Gastroesophageal sphincter (tissue), 4 donors: ENCODE measurements around the gene TMCC1. TPM values are rescaled to one million over a fixed set of nuclear protein-coding genes. Genes with fewer than 3 reads are reported as not detected.

ENCODE experiments used
- ATAC-seq: fragments of 150-250 bp; one replicate; pipeline ENCODE4 v1.9.1; 2016; ENCODE audit warnings: mild to moderate bottlenecking, moderate library complexity
- H3K27ac ChIP-seq, 4 donors: fragments of 200-600 bp; sonication (generic) in 3 of 4; 1 replicate in 3 of 4; 2 replicates in 1 of 4; pipeline ENCODE4 v1.5.1; 2016 to 2019
- H3K27me3 ChIP-seq: fragments of 200-600 bp; sonication (generic); one replicate; pipeline ENCODE4 v1.5.1; 2019
- H3K36me3 ChIP-seq, 2 donors: fragments of 200-600 bp; sonication (generic); one replicate each; pipeline ENCODE4 v1.5.1; 2019; ENCODE audit warnings: control low read depth in 1 of 2
- H3K4me1 ChIP-seq, 3 donors: fragments of 200-600 bp; sonication (generic); 1 replicate in 2 of 3; 2 replicates in 1 of 3; pipeline ENCODE4 v1.5.1; 2016 to 2019; ENCODE audit warnings: control low read depth in 2 of 3
- H3K4me3 ChIP-seq, 2 donors: fragments of 200-600 bp; sonication (generic); one replicate each; pipeline ENCODE4 v1.5.1; 2019; ENCODE audit warnings: mild to moderate bottlenecking in 1 of 2, moderate library complexity in 1 of 2
- H3K9me3 ChIP-seq, 3 donors: fragments of 200-600 bp; sonication (generic); one replicate each; pipeline ENCODE4 v1.5.1; 2017 to 2019; ENCODE audit warnings: control low read depth in 2 of 3
- EP300 ChIP-seq: sonication (generic); formaldehyde crosslinking; IDR thresholded peaks from one replicate; pipeline ENCODE4 v1.6.1; 2017; ENCODE audit warnings: antibody characterized with exemption, mild to moderate bottlenecking
- POLR2A ChIP-seq, 2 donors: fragments of 450-650 bp; IDR thresholded peaks; one replicate each; pipeline ENCODE4 v1.6.1; 2017; ENCODE audit warnings: antibody characterized with exemption in 2 of 2, mild to moderate bottlenecking in 2 of 2, moderate library complexity in 1 of 2
- POLR2AphosphoS5 ChIP-seq: sonication (generic); formaldehyde crosslinking; IDR thresholded peaks from one replicate; pipeline ENCODE4 v1.6.1; 2017; ENCODE audit warnings: antibody characterized with exemption
- WGBS, 2 donors: methylation state at CpG; one replicate each; pipeline ENCODE4 v1.1.5; 2018; ENCODE audit warnings: low coverage in 1 of 2; 5-methylcytosine and 5-hydroxymethylcytosine counted together
- total RNA-seq, 4 donors: library from RNA; depleted of rRNA; stranded (reverse); fragments of >200 nt; gene quantifications; one replicate each; pipeline ENCODE4 v1.1.0, GENCODE V29; 2016
- TF ChIP-seq, protein P1 (sequence below), 4 experiments: fragments of 200-600 bp in 2 of 4; fragments of 450-650 bp in 2 of 4; sonication (generic) in 1 of 4; IDR thresholded peaks; one replicate each; pipeline ENCODE4 v1.5.1; 2017 to 2019; ENCODE audit warnings: antibody characterized with exemption in 4 of 4, mild to moderate bottlenecking in 2 of 4, moderate library complexity in 2 of 4

TMCC1 gene
- total RNA-seq, 4 donors from 2014 or later = 20.3 to 32.7 (median 28.1) TPM

DNA sequence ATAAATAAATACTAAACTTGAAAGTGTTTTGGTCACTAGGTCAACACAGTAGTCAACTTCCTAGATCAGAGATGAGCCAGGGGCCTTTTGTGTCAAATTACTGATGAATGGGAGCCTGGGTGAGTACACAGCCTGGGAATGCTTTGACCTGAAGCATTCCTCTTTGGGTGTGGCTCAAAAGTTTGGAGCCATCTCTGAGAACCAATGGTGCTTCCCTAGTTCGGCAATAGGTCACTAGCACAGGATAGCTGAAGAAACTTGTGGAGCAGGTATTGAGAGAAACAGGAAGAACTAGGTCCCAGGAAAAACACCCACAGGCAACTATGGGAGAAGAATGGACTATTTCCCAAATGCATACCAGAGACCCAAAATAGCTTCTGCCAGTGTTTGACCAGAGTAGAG is 230.5 kb downstream of the TMCC1 start:
- no peaks in the 10 kb centered on the region for H3K36me3 ChIP-seq
- H3K27me3 ChIP-seq = no peaks in the 10 kb centered on the region
- no peaks in the 10 kb centered on the region for H3K9me3 ChIP-seq
- no peak for ATAC-seq
- 67% methylated on average over 1 of the region's 1 CpG; no CpG with 5 or more reads in 1 of the 2 donors for WGBS, 2 donors
- H3K4me1 ChIP-seq = peaks cover 8 to 34% (median 16%) of the 10 kb centered on the region in 3 donors
- TF ChIP-seq POLR2A (IDR thresholded peaks at IDR 0.05) (no peak), POLR2AphosphoS5 (no peak), EP300 (no peak)
- TF ChIP-seq, protein P1, sequence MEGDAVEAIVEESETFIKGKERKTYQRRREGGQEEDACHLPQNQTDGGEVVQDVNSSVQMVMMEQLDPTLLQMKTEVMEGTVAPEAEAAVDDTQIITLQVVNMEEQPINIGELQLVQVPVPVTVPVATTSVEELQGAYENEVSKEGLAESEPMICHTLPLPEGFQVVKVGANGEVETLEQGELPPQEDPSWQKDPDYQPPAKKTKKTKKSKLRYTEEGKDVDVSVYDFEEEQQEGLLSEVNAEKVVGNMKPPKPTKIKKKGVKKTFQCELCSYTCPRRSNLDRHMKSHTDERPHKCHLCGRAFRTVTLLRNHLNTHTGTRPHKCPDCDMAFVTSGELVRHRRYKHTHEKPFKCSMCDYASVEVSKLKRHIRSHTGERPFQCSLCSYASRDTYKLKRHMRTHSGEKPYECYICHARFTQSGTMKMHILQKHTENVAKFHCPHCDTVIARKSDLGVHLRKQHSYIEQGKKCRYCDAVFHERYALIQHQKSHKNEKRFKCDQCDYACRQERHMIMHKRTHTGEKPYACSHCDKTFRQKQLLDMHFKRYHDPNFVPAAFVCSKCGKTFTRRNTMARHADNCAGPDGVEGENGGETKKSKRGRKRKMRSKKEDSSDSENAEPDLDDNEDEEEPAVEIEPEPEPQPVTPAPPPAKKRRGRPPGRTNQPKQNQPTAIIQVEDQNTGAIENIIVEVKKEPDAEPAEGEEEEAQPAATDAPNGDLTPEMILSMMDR (IDR thresholded peaks at IDR 0.05) = no peak
- H3K4me3 ChIP-seq = no peak overlapping the region
- H3K27ac ChIP-seq = no peak overlapping the region

DNA sequence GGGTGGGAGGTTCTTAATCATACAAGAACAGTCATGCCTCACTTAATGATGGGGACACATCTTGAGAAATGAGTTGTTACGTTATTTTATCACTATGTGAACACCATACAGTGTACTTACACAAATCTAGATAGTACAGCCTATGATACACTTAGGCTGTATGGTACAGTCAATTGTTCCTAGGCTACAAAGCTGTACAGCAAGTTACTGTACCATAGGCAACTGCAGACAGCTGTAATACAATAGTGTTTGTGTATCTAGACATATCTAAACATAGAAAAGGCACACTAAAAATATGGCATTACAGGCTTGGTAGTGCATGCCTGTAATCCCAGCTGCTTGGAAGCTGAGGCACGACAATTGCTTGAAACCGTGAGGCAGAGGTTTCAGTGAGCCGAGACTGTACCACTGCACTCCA is 231.3 kb downstream of the TMCC1 start:
- WGBS, 2 donors = 89 to 95% methylated on average over 3 to 4 of the region's 4 CpGs
- no peaks in the 10 kb centered on the region for H3K27me3 ChIP-seq
- H3K4me1 ChIP-seq = peaks cover 8 to 43% (median 18%) of the 10 kb centered on the region in 3 donors
- H3K27ac ChIP-seq = no peak overlapping the region
- no peak overlapping the region for H3K4me3 ChIP-seq
- no peaks in the 10 kb centered on the region for H3K9me3 ChIP-seq
- no peaks in the 10 kb centered on the region for H3K36me3 ChIP-seq
- no peak for TF ChIP-seq EP300
- TF ChIP-seq, protein P1 (IDR thresholded peaks at IDR 0.05) = no peak
- no peak for TF ChIP-seq POLR2AphosphoS5
- no peak for TF ChIP-seq POLR2A (IDR thresholded peaks at IDR 0.05)
- ATAC-seq = no peak

DNA sequence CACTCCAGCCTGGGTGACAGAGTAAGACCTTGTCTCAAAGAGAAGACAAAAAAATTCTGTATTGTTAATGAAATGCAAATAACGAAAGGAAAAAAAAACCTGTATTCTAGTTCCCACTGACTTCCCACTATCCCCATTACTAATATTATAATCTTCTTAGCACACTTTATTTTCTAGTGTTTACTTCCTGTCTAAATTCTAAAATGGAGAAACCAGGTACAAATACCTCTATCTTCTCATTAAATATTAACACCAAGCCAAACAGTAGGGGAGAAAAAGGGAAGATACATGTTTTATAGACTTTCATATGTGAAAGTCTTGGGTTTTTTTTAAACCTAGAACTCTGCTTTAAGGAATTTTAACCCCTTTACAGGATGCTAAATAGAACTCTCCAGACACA is 231.7 kb downstream of the TMCC1 start:
- ATAC-seq = no peak
- peaks cover 8 to 47% (median 21%) of the 10 kb centered on the region in 3 donors for H3K4me1 ChIP-seq
- WGBS, 2 donors = 83 to 88% methylated on average over 1 of the region's 1 CpG

DNA sequence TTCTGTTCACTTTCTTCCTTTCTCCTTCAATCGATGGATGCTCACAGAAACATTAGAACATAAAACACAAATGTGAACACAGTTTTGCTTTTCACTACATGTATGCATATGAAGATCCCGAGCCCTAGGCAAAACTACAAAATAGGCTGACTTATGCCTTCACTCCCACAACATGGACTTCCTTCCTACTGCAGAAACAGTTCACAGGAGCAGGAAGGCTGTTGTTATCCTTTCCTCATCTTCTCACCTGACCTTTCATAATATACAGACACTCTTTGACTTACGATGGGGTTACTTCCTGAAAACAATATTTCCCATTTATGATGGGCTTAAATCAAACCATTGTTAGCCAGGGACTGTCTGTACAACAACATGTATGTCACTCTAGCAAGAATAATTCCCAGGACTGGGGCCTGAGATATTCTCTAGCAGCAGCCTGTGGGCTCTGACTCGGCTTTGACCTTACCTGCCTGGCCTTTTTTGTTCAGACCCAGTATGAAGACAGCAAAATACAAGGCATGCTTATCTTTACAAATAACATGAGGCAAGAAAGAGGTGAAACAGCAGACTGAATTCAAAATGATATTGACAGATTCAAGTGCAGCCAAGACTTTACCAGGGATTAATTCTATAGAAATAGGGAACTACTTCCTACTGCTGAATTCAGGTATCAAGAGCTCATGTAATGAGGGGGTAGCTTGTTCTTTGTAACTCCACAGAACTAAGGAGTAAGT is 235.2 kb downstream of the TMCC1 start:
- ATAC-seq = no peak
- 58 to 86% methylated on average over 2 to 4 of the region's 4 CpGs for WGBS, 2 donors
- Histone ChIP-seq H3K9me3 (no peaks in the 10 kb centered on the region), H3K27ac (peak overlapping the region in 2 of 4 donors; percentile 20 to 53), H3K36me3 (peaks cover 3 to 13% of the 10 kb centered on the region in 2 donors), H3K4me1 (peaks cover 4 to 24% (median 9%) of the 10 kb centered on the region in 3 donors), H3K27me3 (no peaks in the 10 kb centered on the region), H3K4me3 (no peak overlapping the region)
- TF ChIP-seq, protein P1 (IDR thresholded peaks at IDR 0.05) = no peak
- no peak for TF ChIP-seq POLR2A (IDR thresholded peaks at IDR 0.05)
- no peak for TF ChIP-seq EP300
- TF ChIP-seq POLR2AphosphoS5 = no peak

More for the DNA sequence above, 231.7 kb downstream of the TMCC1 start:
- H3K9me3 ChIP-seq = no peaks in the 10 kb centered on the region
- no peak overlapping the region for H3K4me3 ChIP-seq
- H3K27ac ChIP-seq = no peak overlapping the region
- no peaks in the 10 kb centered on the region for H3K36me3 ChIP-seq
- no peaks in the 10 kb centered on the region for H3K27me3 ChIP-seq
- no peak for TF ChIP-seq EP300
- TF ChIP-seq POLR2AphosphoS5 = no peak
- TF ChIP-seq, protein P1 (IDR thresholded peaks at IDR 0.05) = no peak
- no peak for TF ChIP-seq POLR2A (IDR thresholded peaks at IDR 0.05)
